ENCODE data around the gene MAGOHB.
"Not testable (repeated sequence)": the region's sequence is repeated elsewhere in the genome, so short reads cannot be mapped to it uniquely, and the experiment has no call there.

Gene MAGOHB

GRCh38 chr12:10613349-10614055 is at the start of gene MAGOHB:
Gene MAGOHB (minus strand): TSS chr12:10613609. CDS start chr12:10613532, 77 bp downstream.
- DNase-seq (ENCODE audit: low read depth in 3 of 3): peak; percentile 95 to 99 (median 96)

- no peak for DNase-seq (ENCODE audit: low read depth in 3 of 3)
These were observed 47.9 kb upstream of the MAGOHB start for GRCh38 chr12:10661338-10661737.

GRCh38 chr12:10654003-10654402 is 40.6 kb upstream of the MAGOHB start:
- no peak for DNase-seq (ENCODE audit: low read depth in 3 of 3)

GRCh38 chr12:10652192-10652591 is 38.8 kb upstream of the MAGOHB start:
- no peak for DNase-seq (ENCODE audit: low read depth in 3 of 3)

GRCh38 chr12:10646576-10646975 is 33.2 kb upstream of the MAGOHB start:
- DNase-seq (ENCODE audit: low read depth in 3 of 3): not testable (repeated sequence)

GRCh38 chr12:10645910-10646309 is 32.5 kb upstream of the MAGOHB start:
- DNase-seq (ENCODE audit: low read depth in 3 of 3): no peak

GRCh38 chr12:10641735-10642500 is 28.5 kb upstream of the MAGOHB start:
- no peak for DNase-seq (ENCODE audit: low read depth in 3 of 3)

- DNase-seq (ENCODE audit: low read depth in 3 of 3): no peak
These were observed 25.3 kb upstream of the MAGOHB start for GRCh38 chr12:10638728-10639127.

- DNase-seq (ENCODE audit: low read depth in 3 of 3): no peak
These were observed 23.2 kb upstream of the MAGOHB start for GRCh38 chr12:10636611-10637010.

GRCh38 chr12:10636124-10636523 is 22.7 kb upstream of the MAGOHB start:
- DNase-seq (ENCODE audit: low read depth in 3 of 3): no peak

GRCh38 chr12:10635306-10635705 is 21.9 kb upstream of the MAGOHB start:
- no peak for DNase-seq (ENCODE audit: low read depth in 3 of 3)

GRCh38 chr12:10634427-10634826 is 21.0 kb upstream of the MAGOHB start:
- DNase-seq (ENCODE audit: low read depth in 3 of 3): no peak

- no peak for DNase-seq (ENCODE audit: low read depth in 3 of 3)
These were observed 20.1 kb upstream of the MAGOHB start for GRCh38 chr12:10633541-10633940.

GRCh38 chr12:10632226-10632625 is 18.8 kb upstream of the MAGOHB start:
- DNase-seq (ENCODE audit: low read depth in 3 of 3): no peak

- no peak for DNase-seq (ENCODE audit: low read depth in 3 of 3)
These were observed 11.2 kb upstream of the MAGOHB start for GRCh38 chr12:10624605-10625004.

GRCh38 chr12:10623131-10623530 is 9.7 kb upstream of the MAGOHB start:
- no peak for DNase-seq (ENCODE audit: low read depth in 3 of 3)

GRCh38 chr12:10621278-10621677 is 7.9 kb upstream of the MAGOHB start:
- DNase-seq (ENCODE audit: low read depth in 3 of 3): no peak

GRCh38 chr12:10620078-10620779 is 6.8 kb upstream of the MAGOHB start:
- DNase-seq (ENCODE audit: low read depth in 3 of 3): no peak

GRCh38 chr12:10618338-10618987 is 5.1 kb upstream of the MAGOHB start:
- no peak for DNase-seq (ENCODE audit: low read depth in 3 of 3)

GRCh38 chr12:10617863-10618262 is 4.5 kb upstream of the MAGOHB start:
- no peak for DNase-seq (ENCODE audit: low read depth in 3 of 3)

- DNase-seq (ENCODE audit: low read depth in 3 of 3): no peak
These were observed 2.1 kb upstream of the MAGOHB start for GRCh38 chr12:10615532-10615931.

GRCh38 chr12:10614056-10614370 is 604 bp upstream of the MAGOHB start:
- DNase-seq (ENCODE audit: low read depth in 3 of 3): no peak
